T-helper 17 cell (primary cell): ENCODE data around the gene HSD17B4. TPM values are rescaled to one million over a fixed set of nuclear protein-coding genes. Genes with fewer than 3 reads are reported as not detected.
A peak's percentile ranks its signal among the peaks of the same experiment; 100 is the strongest.
"Not testable (repeated sequence)": the region's sequence is repeated elsewhere in the genome, so short reads cannot be mapped to it uniquely, and the experiment has no call there.

Experiments
- ATAC-seq: fragments of 150-1000 bp; cut with Tn5 transposase; 2 replicates; pipeline ENCODE4 v1.10.0; 2021; ENCODE audit warnings: mild to moderate bottlenecking, moderate library complexity
- DNase-seq, 3 donors: peaks; one replicate each; pipeline versions ENCODE4 v3.0.0 to v3.0.0-alpha.2; 2020 to 2021
- H3K9me3 ChIP-seq: one replicate; pipeline ENCODE4 v1.7.0; 2013; ENCODE audit warnings: low read length, mild to moderate bottlenecking; ENCODE audit not compliant: control insufficient read depth, poor library complexity, severe bottlenecking
- H3K27ac Mint-ChIP-seq: one replicate; pipeline ENCODE4 v1.8.0; 2022; ENCODE audit warnings: mild to moderate bottlenecking, moderate library complexity, mixed read lengths
- H3K27me3 Mint-ChIP-seq: one replicate; pipeline ENCODE4 v1.8.0; 2022; ENCODE audit warnings: mixed read lengths
- H3K36me3 Mint-ChIP-seq: one replicate; pipeline ENCODE4 v1.8.0; 2022; ENCODE audit warnings: low read depth, mixed read lengths
- H3K4me1 Mint-ChIP-seq: one replicate; pipeline ENCODE4 v1.8.0; 2022; ENCODE audit warnings: mild to moderate bottlenecking, mixed read lengths
- H3K4me3 Mint-ChIP-seq: one replicate; pipeline ENCODE4 v1.8.0; 2022; ENCODE audit warnings: mild to moderate bottlenecking, moderate library complexity, mixed read lengths
- total RNA-seq, 4 donors: library from RNA in 2 of 4; stranded (reverse) in 2 of 4; gene quantifications; one replicate each; pipeline ENCODE4 v1.2.3 and lab custom pipeline; 2022 to 2026

HSD17B4 gene
- total RNA-seq, 2 donors from 2014 or later, result 26.3 to 38.6 TPM

GRCh38 chr5:119418606-119419100 lies 33.6 kb upstream of the HSD17B4 start:
- no peak overlapping the region for H3K4me3 Mint-ChIP-seq
- no peak overlapping the region for H3K27ac Mint-ChIP-seq

GRCh38 chr5:119420169-119420568 lies 32.1 kb upstream of the HSD17B4 start:
- no peaks in the 10 kb centered on the region for H3K9me3 ChIP-seq

More at GRCh38 chr5:119418606-119419100, 33.6 kb upstream of the HSD17B4 start:
- DNase-seq (no peak), ATAC-seq (peak; percentile 39)
- peaks cover 24% of the 10 kb centered on the region for H3K27me3 Mint-ChIP-seq
- peaks cover 11% of the 10 kb centered on the region for H3K4me1 Mint-ChIP-seq
- H3K9me3 ChIP-seq, result no peaks in the 10 kb centered on the region
- H3K36me3 Mint-ChIP-seq, result peaks cover 6% of the 10 kb centered on the region

DNA sequence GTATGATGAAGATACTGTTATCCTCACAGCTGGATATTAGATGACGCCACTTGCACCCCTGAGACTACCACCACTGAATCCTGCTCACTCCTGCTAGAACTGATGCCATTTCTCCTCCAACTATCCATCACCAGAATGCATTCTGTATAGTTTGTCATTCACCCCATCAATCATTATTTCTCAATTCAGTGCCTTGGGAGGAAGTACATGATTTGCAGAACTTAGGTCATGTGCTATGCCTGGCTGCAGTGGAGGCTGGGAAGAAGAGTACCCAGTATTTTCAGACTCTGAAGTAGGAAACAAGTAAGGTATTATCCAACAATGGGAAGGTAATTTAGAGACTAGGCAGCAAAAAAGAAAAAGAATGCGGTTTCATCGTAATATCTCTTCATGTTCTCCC lies 26.2 kb upstream of the HSD17B4 start:
- Mint-ChIP-seq H3K27ac (no peak overlapping the region), H3K27me3 (peaks cover 35% of the 10 kb centered on the region), H3K36me3 (peaks cover 2% of the 10 kb centered on the region), H3K4me3 (no peak overlapping the region), H3K4me1 (peaks cover 2% of the 10 kb centered on the region)
- H3K9me3 ChIP-seq, result no peaks in the 10 kb centered on the region
- ATAC-seq, result no peak
- no peak for DNase-seq

More at GRCh38 chr5:119420169-119420568, 32.1 kb upstream of the HSD17B4 start:
- DNase-seq (no peak), ATAC-seq (no peak)
- H3K36me3 Mint-ChIP-seq, result peaks cover 4% of the 10 kb centered on the region
- peak overlapping the region; percentile 67 for H3K27ac Mint-ChIP-seq
- peaks cover 8% of the 10 kb centered on the region for H3K4me1 Mint-ChIP-seq
- H3K27me3 Mint-ChIP-seq, result peaks cover 33% of the 10 kb centered on the region
- H3K4me3 Mint-ChIP-seq, result no peak overlapping the region

DNA sequence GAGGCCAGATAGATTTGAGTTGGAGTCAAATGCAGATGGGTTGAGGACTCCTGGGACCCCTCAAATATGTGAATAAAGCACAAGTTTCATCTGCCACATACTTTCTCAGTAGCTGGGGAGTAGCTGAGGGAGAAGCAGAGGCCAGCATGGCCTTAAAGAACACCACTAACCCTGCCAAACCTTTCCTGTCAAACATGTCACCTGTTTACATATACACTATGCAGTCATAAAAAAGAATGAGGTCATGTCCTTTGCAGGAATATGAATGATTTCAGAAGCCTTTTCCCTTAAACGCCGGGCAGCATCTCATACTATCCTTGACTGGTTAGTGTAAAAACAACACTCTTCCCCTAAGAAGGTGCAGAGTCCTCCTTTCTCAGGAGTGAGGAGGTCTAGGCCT lies 25.2 kb upstream of the HSD17B4 start:
- DNase-seq (no peak), ATAC-seq (no peak)
- no peak overlapping the region for H3K4me3 Mint-ChIP-seq
- H3K36me3 Mint-ChIP-seq, result peaks cover 2% of the 10 kb centered on the region
- H3K27me3 Mint-ChIP-seq, result peaks cover 42% of the 10 kb centered on the region
- no peak overlapping the region for H3K27ac Mint-ChIP-seq
- H3K4me1 Mint-ChIP-seq, result peaks cover 2% of the 10 kb centered on the region
- no peaks in the 10 kb centered on the region for H3K9me3 ChIP-seq

GRCh38 chr5:119427596-119427995 lies 24.7 kb upstream of the HSD17B4 start:
- not testable (repeated sequence) for H3K36me3 Mint-ChIP-seq, H3K9me3 ChIP-seq, H3K27ac Mint-ChIP-seq, H3K4me1 Mint-ChIP-seq, DNase-seq, ATAC-seq, H3K4me3 Mint-ChIP-seq
- peaks cover 42% of the 10 kb centered on the region for H3K27me3 Mint-ChIP-seq

DNA sequence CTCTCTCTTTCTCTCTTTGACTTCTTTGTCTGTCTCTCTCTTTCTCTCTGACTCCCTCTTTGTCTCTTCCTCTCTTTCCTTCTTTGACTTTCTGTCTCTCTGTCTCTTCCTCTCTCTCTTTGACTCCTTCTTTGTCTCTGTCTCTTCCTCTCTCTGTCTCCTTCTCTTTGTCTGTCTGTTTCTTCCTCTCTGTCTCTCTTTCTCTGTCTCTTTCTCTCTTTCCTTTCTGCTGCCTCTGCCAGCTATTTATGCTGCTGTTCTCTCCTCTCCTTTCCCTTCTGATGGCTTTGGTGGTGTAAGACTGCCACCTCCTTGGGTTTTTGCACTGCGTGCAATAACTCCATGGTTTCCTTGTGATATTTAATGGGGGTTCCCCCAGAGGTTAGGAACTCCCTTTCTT lies 24.1 kb upstream of the HSD17B4 start:
- not testable (repeated sequence) for DNase-seq, H3K36me3 Mint-ChIP-seq, H3K9me3 ChIP-seq, H3K4me1 Mint-ChIP-seq, H3K27ac Mint-ChIP-seq, H3K4me3 Mint-ChIP-seq, ATAC-seq
- H3K27me3 Mint-ChIP-seq, result peaks cover 42% of the 10 kb centered on the region

DNA sequence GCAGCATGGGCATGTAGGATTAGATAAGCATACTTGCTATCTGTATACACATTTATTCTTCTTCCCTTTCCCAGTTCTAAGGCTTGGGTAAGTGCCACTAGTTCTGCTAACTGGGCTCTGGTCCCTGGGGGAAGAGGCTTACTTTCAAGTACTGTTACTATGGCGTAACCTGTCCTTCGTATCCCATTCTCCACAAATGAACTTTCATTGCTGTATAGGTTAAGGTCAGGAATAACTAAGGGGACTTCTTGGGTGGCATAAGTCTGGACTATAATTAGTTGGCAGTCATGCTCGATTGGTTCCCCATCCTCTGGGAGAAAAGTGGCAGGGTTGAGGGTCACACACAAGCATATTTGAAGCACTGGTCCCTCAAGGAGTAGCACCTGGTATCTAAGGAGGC lies 23.7 kb upstream of the HSD17B4 start:
- DNase-seq, H3K27ac Mint-ChIP-seq, H3K4me3 Mint-ChIP-seq, ATAC-seq, H3K4me1 Mint-ChIP-seq, H3K9me3 ChIP-seq, H3K36me3 Mint-ChIP-seq: not testable (repeated sequence)
- peaks cover 40% of the 10 kb centered on the region for H3K27me3 Mint-ChIP-seq

DNA sequence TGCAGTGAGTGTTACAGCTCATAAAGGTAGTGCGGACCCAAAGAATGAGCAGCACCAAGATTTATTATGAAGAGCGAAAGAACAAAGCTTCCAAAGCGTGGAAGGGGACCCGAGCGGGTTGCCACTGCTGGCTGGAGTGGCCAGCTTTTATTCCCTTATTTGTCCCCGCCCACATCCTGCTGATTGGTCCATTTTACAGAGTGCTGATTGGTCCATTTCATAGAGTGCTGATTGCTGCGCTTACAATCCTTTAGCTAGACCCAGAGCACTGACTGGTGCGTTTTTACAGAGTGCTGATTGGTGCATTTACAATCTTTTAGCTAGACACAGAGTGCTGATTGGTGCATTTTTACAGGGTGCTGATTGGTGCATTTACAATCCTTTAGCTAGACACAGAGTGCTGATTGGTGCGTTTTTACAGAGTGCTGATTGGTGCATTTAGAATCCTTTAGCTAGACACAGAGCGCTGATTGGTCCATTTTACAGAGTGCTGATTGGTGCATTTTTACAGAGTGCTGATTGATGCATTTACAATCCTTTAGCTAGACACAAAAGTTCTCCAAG lies 19.5 kb upstream of the HSD17B4 start:
- DNase-seq, H3K4me1 Mint-ChIP-seq, H3K27ac Mint-ChIP-seq, H3K9me3 ChIP-seq, H3K4me3 Mint-ChIP-seq, H3K36me3 Mint-ChIP-seq, ATAC-seq: not testable (repeated sequence)
- peaks cover 42% of the 10 kb centered on the region for H3K27me3 Mint-ChIP-seq

DNA sequence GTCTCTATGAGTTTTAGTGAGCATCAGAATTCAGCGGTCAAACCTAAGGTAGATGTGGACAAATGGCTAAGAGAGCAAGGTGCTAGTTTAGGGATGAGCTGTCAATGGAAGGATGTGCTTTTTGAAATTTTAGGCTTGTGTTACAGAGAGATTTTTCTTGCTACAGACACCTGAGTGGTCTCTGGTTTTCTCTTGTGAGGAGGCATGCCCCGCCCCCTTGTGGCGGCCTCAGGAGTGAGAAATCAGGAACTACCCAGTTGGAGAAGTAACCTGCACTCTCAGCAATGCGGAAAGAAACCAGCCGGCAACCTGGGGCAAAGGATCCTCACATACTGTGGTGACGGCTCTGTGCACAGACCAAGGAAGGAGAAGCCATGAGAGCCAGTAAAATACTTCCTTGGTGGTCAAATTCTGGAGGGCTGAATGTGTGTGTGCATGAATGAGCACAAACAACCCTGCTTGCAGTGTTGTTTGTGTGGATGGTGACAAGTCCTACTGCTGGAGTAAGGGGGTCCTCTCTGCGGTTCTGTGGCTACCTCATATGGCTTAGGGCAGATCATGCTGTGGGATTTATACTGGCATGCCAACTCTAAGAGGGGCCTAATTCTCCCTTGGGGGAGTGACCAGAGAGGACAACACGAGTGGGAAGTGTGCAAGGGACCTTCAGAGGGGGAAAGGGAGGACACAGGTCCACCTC lies 16.7 kb upstream of the HSD17B4 start:
- no peak overlapping the region for H3K4me3 Mint-ChIP-seq
- H3K27me3 Mint-ChIP-seq, result peaks cover 53% of the 10 kb centered on the region
- DNase-seq (peak; percentile 44 to 66 (median 46)), ATAC-seq (peak; percentile 78)
- H3K4me1 Mint-ChIP-seq, result peaks cover 5% of the 10 kb centered on the region
- H3K36me3 Mint-ChIP-seq, result peaks cover 5% of the 10 kb centered on the region
- peak overlapping the region; percentile 60 for H3K27ac Mint-ChIP-seq
- no peaks in the 10 kb centered on the region for H3K9me3 ChIP-seq

GRCh38 chr5:119437785-119438586 lies 14.3 kb upstream of the HSD17B4 start:
- H3K27me3 Mint-ChIP-seq, result peaks cover 42% of the 10 kb centered on the region
- peak overlapping the region; percentile 30 for H3K27ac Mint-ChIP-seq

DNA sequence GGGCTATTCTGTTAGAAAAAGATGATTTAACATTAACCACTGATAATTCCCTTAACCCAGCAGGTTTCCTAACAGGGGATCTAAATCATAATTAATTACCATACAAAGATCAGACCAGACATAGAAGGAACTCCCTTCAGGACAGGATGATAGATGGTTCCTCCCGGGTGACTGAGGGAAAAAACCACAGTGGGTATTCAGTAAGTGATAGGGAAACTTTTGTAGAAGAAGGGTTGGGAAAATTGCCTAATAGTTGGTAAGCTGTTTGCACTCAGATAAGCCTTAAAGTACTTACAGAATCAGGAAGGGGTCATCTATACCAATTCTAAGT lies 13.7 kb upstream of the HSD17B4 start:
- not testable (repeated sequence) for H3K4me1 Mint-ChIP-seq, H3K4me3 Mint-ChIP-seq

More at GRCh38 chr5:119437785-119438586, 14.3 kb upstream of the HSD17B4 start:
- not testable (repeated sequence) for H3K36me3 Mint-ChIP-seq, H3K9me3 ChIP-seq, H3K4me3 Mint-ChIP-seq, DNase-seq, H3K4me1 Mint-ChIP-seq, ATAC-seq

DNA sequence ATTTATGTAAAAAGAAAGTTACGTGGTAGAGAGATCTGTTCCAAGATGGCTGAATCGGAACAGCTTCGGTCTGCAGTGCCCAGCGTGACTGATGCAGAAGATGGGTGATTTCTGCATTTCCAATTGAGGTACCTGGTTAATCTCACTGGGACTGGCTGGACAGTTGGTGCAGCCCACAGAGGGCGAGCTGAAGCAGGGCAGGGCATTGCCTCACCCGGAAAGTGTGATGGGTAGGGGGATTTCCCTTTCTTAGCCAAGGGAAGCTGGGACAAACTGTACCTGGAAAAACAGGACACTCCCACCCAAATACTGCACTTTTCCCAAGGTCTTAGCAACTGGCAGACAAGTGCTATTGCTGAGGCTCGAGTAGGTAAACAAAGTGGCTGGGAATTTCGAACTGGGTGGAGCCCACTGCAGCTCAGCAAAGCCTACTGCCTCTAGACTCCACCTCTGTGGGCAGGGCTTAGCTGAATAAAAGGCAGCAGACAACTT lies 13.1 kb upstream of the HSD17B4 start:
- DNase-seq, result no peak
- H3K4me3 Mint-ChIP-seq, result peak overlapping the region; percentile 31
- no peaks in the 10 kb centered on the region for H3K9me3 ChIP-seq
- no peak for ATAC-seq
- H3K36me3 Mint-ChIP-seq, result peaks cover 5% of the 10 kb centered on the region
- H3K27me3 Mint-ChIP-seq, result peaks cover 42% of the 10 kb centered on the region
- H3K4me1 Mint-ChIP-seq, result peaks cover 5% of the 10 kb centered on the region
- no peak overlapping the region for H3K27ac Mint-ChIP-seq

More for the DNA sequence above, 13.7 kb upstream of the HSD17B4 start:
- not testable (repeated sequence) for H3K27ac Mint-ChIP-seq, H3K36me3 Mint-ChIP-seq, DNase-seq, ATAC-seq, H3K9me3 ChIP-seq
- peaks cover 42% of the 10 kb centered on the region for H3K27me3 Mint-ChIP-seq

- not testable (repeated sequence) for DNase-seq, H3K4me3 Mint-ChIP-seq, H3K9me3 ChIP-seq, H3K27ac Mint-ChIP-seq, H3K36me3 Mint-ChIP-seq, H3K4me1 Mint-ChIP-seq, ATAC-seq
- peaks cover 42% of the 10 kb centered on the region for H3K27me3 Mint-ChIP-seq
These were observed 12.7 kb upstream of the HSD17B4 start for GRCh38 chr5:119439632-119440031.
